ENCODE results near the gene PDGFB. TPM values are rescaled to one million over a fixed set of nuclear protein-coding genes. Genes with fewer than 3 reads are reported as not detected.

PDGFB gene
- total RNA-seq, 1 donor from 2014 or later = 1.1 TPM

Other genes starting within 250 kb of the PDGFB start
- gene APOBEC3C, start 230.7 kb downstream of the PDGFB start, total RNA-seq = 4.1 and 4.2 TPM in 2 replicates
- 0.26 TPM in 1 of 2 replicates, not detected in the other for gene APOBEC3D, start 223.9 kb downstream of the PDGFB start, total RNA-seq
- gene APOBEC3F, start 204.1 kb downstream of the PDGFB start, total RNA-seq = 0.79 and 2.0 TPM in 2 replicates
- gene APOBEC3G, start 167.7 kb downstream of the PDGFB start, total RNA-seq = 1.2 and 3.4 TPM in 2 replicates
- gene APOBEC3H, start 147.7 kb downstream of the PDGFB start, total RNA-seq = 0.13 and 0.26 TPM in 2 replicates
- gene CBX7, start 92.3 kb downstream of the PDGFB start, total RNA-seq = 1.8 and 2.1 TPM in 2 replicates
- gene RPL3, start 74.6 kb upstream of the PDGFB start, total RNA-seq = 5,727 and 8,485 TPM in 2 replicates
- 0.26 and 2.0 TPM in 2 replicates for gene SYNGR1, start 105.0 kb upstream of the PDGFB start, total RNA-seq
- 7.9 and 8.2 TPM in 2 replicates for gene TAB1, start 154.8 kb upstream of the PDGFB start, total RNA-seq
- 0.13 and 0.53 TPM in 2 replicates for gene MGAT3, start 212.0 kb upstream of the PDGFB start, total RNA-seq

Data from bronchial epithelial cell (primary cell).